H1 (cell line): Measurements from ENCODE around the gene METTL1. TPM values are rescaled to one million over a fixed set of nuclear protein-coding genes. Genes with fewer than 3 reads are reported as not detected.

Source experiments
- CTCF ChIA-PET: fragments of 300-600 bp; sonication (Branson Sonifier 250); formaldehyde crosslinking; loops from one replicate; lab custom pipeline; 2021; ENCODE audit not compliant: partially characterized antibody; lab: Charles Lee
- POLR2A ChIA-PET: fragments of 300-600 bp; sonication (Branson Sonifier 250); formaldehyde crosslinking; loops from one replicate; lab custom pipeline; 2021; ENCODE audit warnings: inconsistent platforms; ENCODE audit not compliant: partially characterized antibody; lab: Charles Lee
- DNase-seq, 2 experiments: peaks; one replicate each; pipeline versions ENCODE4 v3.0.0 to v3.0.0-alpha.2; 2010 to 2022; ENCODE audit warnings: low spot score in 2 of 2, low read depth in 1 of 2, mixed read lengths in 1 of 2
- FAIRE-seq: peaks from 2 replicates; lab custom pipeline; 2011; peaks lifted over from hg19 to GRCh38; lab: Jason Lieb, UNC
- H2AFZ ChIP-seq: 2 replicates; pipeline ENCODE4 v1.8.1; 2012; ENCODE audit warnings: low read length, inconsistent platforms
- H2AK5ac ChIP-seq: 2 replicates; pipeline ENCODE4 v1.6.1; 2013; ENCODE audit warnings: low read depth, low read length
- H2BK120ac ChIP-seq: replicated peaks from 2 replicates; pipeline ENCODE3; 2013; ENCODE audit warnings: low read depth, low read length, inconsistent platforms
- H2BK12ac ChIP-seq: 2 replicates; pipeline ENCODE4 v1.6.1; 2013; ENCODE audit warnings: low read depth, low read length
- H2BK15ac ChIP-seq: 2 replicates; pipeline ENCODE4 v1.6.1; 2013; ENCODE audit warnings: low read length
- H2BK20ac ChIP-seq: 2 replicates; pipeline ENCODE4 v1.6.1; 2013; ENCODE audit warnings: low read length
- H2BK5ac ChIP-seq: 2 replicates; pipeline ENCODE4 v1.6.1; 2013; ENCODE audit warnings: low read depth, low read length
- H3K14ac ChIP-seq: 2 replicates; pipeline ENCODE4 v1.6.1; 2013; ENCODE audit warnings: inconsistent platforms; ENCODE audit not compliant: insufficient read length
- H3K18ac ChIP-seq: 2 replicates; pipeline ENCODE4 v1.6.1; 2013; ENCODE audit warnings: low read length; ENCODE audit errors: extremely low read depth
- H3K23ac ChIP-seq: 2 replicates; pipeline ENCODE4 v1.6.1; 2013; ENCODE audit warnings: inconsistent platforms; ENCODE audit not compliant: insufficient read length
- H3K23me2 ChIP-seq: 2 replicates; pipeline ENCODE4 v1.6.1; 2013; ENCODE audit warnings: low read depth, low read length
- H3K27ac ChIP-seq: 2 replicates; pipeline ENCODE4 v1.6.1; 2011; ENCODE audit warnings: low read depth, low read length, inconsistent platforms
- H3K27me3 ChIP-seq, 4 experiments: replicated peaks in 1 of 4; 1 replicate in 1 of 4; 2 replicates in 3 of 4; pipeline versions ENCODE4 v1.6.1 to v1.8.1; 2011 to 2013; ENCODE audit warnings: low read length in 3 of 4, mild to moderate bottlenecking in 3 of 4, inconsistent platforms in 2 of 4, mixed read lengths in 2 of 4, moderate library complexity in 1 of 4; ENCODE audit not compliant: control insufficient read depth in 3 of 4, insufficient read depth in 3 of 4; ENCODE audit errors: extremely low read depth in 1 of 4
- H3K36me3 ChIP-seq, 4 experiments: 2 replicates each; pipeline versions ENCODE4 v1.6.1 to v1.8.1; 2011 to 2013; ENCODE audit warnings: mild to moderate bottlenecking in 4 of 4, low read length in 3 of 4, moderate library complexity in 2 of 4, control low read depth in 1 of 4, inconsistent platforms in 1 of 4; ENCODE audit not compliant: insufficient read depth in 4 of 4, control insufficient read depth in 2 of 4
- H3K4ac ChIP-seq: replicated peaks from 2 replicates; pipeline ENCODE3; 2013; ENCODE audit warnings: low read length, low read depth, mixed read lengths, inconsistent platforms; ENCODE audit not compliant: insufficient read length
- H3K4me1 ChIP-seq, 4 experiments: replicated peaks in 1 of 4; 1 replicate in 1 of 4; 2 replicates in 3 of 4; pipeline versions ENCODE4 v1.6.1 to v1.8.1; 2011 to 2013; ENCODE audit warnings: low read length in 3 of 4, inconsistent platforms in 2 of 4, mixed read lengths in 1 of 4; ENCODE audit not compliant: insufficient read depth in 4 of 4, control insufficient read depth in 3 of 4
- H3K4me2 ChIP-seq, 2 experiments: 2 replicates each; pipeline versions ENCODE4 v1.6.1 to v1.8.1; 2011 to 2013; ENCODE audit warnings: low read depth in 2 of 2, low read length in 2 of 2, control low read depth in 1 of 2, inconsistent platforms in 1 of 2, mild to moderate bottlenecking in 1 of 2; ENCODE audit not compliant: insufficient read depth in 1 of 2
- H3K4me3 ChIP-seq, 4 experiments: fragments of 200-600, 300-600 bp in 1 of 4; sonication (generic), shearing (Covaris generic), sonication (Bioruptor Twin) in 1 of 4; 2 replicates each; pipeline versions ENCODE4 v1.5.1 to v1.8.1; 2011 to 2016; ENCODE audit warnings: low read length in 4 of 4, low read depth in 3 of 4, control low read depth in 2 of 4, inconsistent platforms in 2 of 4, mild to moderate bottlenecking in 2 of 4, mixed read lengths in 1 of 4, moderate library complexity in 1 of 4; ENCODE audit not compliant: insufficient read depth in 2 of 4; ENCODE audit errors: extremely low read depth in 1 of 4
- H3K56ac ChIP-seq: replicated peaks from 2 replicates; pipeline ENCODE3; 2013; ENCODE audit warnings: low read depth, mild to moderate bottlenecking, mixed read lengths, low read length, inconsistent platforms; ENCODE audit not compliant: insufficient read length
- H3K79me1 ChIP-seq: 2 replicates; pipeline ENCODE4 v1.6.1; 2013; ENCODE audit warnings: low read depth, low read length, control low read depth
- H3K79me2 ChIP-seq, 2 experiments: 2 replicates each; pipeline versions ENCODE4 v1.6.1 to v1.8.1; 2012 to 2013; ENCODE audit warnings: low read length in 2 of 2, mild to moderate bottlenecking in 2 of 2, inconsistent platforms in 1 of 2; ENCODE audit not compliant: insufficient read depth in 2 of 2, control insufficient read depth in 1 of 2
- H3K9ac ChIP-seq, 4 experiments: replicated peaks in 1 of 4; 1 replicate in 1 of 4; 2 replicates in 3 of 4; pipeline versions ENCODE4 v1.6.1 to v1.8.1; 2011 to 2013; ENCODE audit warnings: low read depth in 3 of 4, low read length in 3 of 4, control low read depth in 2 of 4, mild to moderate bottlenecking in 2 of 4, moderate library complexity in 2 of 4, inconsistent platforms in 1 of 4; ENCODE audit errors: extremely low read depth in 1 of 4
- H3K9me3 ChIP-seq, 2 experiments: 2 replicates each; pipeline versions ENCODE4 v1.6.1 to v1.8.1; 2012 to 2013; ENCODE audit warnings: mild to moderate bottlenecking in 2 of 2, moderate library complexity in 2 of 2, control low read depth in 1 of 2, inconsistent platforms in 1 of 2, low read depth in 1 of 2, low read length in 1 of 2, mixed read lengths in 1 of 2; ENCODE audit not compliant: insufficient read depth in 2 of 2
- H4K20me1 ChIP-seq, 2 experiments: replicated peaks in 1 of 2; 2 replicates each; pipeline versions ENCODE3 to v1.8.1; 2011 to 2013; ENCODE audit warnings: inconsistent platforms in 2 of 2, low read length in 2 of 2, mild to moderate bottlenecking in 1 of 2; ENCODE audit not compliant: insufficient read depth in 2 of 2, control insufficient read depth in 1 of 2
- H4K5ac ChIP-seq: 2 replicates; pipeline ENCODE4 v1.6.1; 2013; ENCODE audit warnings: low read length, low read depth, mixed read lengths, inconsistent platforms; ENCODE audit not compliant: insufficient read length
- H4K8ac ChIP-seq: 2 replicates; pipeline ENCODE4 v1.8.0; 2013; ENCODE audit warnings: mild to moderate bottlenecking, moderate library complexity, low read length, inconsistent platforms; ENCODE audit not compliant: insufficient read depth; ENCODE audit errors: extremely low read depth
- H4K91ac ChIP-seq: replicated peaks from 2 replicates; pipeline ENCODE3; 2013; ENCODE audit warnings: low read length, mixed read lengths, inconsistent platforms; ENCODE audit not compliant: insufficient read length
- KDM1A ChIP-seq: fragments of 200-600, 300-600 bp; sonication (generic); IDR thresholded peaks from 2 replicates; pipeline ENCODE4 v1.7.1; 2016; ENCODE audit warnings: mild to moderate bottlenecking, low read length, borderline replicate concordance
- MAFK ChIP-seq: IDR thresholded peaks from 2 replicates; pipeline ENCODE4 v1.6.1; 2012; ENCODE audit warnings: low read depth, mild to moderate bottlenecking, improper control_type of control experiment, low read length
- NRF1 ChIP-seq: IDR thresholded peaks from 2 replicates; pipeline ENCODE4 v1.6.1; 2011; ENCODE audit warnings: mild to moderate bottlenecking, low read depth, low read length, improper control_type of control experiment
- SAP30 ChIP-seq: fragments of 300-600 bp; sonication (generic); IDR thresholded peaks from 2 replicates; pipeline ENCODE4 v1.7.1; 2012; ENCODE audit warnings: low read length, moderate library complexity, mild to moderate bottlenecking, inconsistent platforms; ENCODE audit not compliant: insufficient read depth, insufficient replicate concordance
- SP2 ChIP-seq: IDR thresholded peaks from 2 replicates; pipeline ENCODE4 v1.6.1; 2012; ENCODE audit warnings: mild to moderate bottlenecking, low read length, inconsistent platforms
- TBP ChIP-seq: IDR thresholded peaks from 2 replicates; pipeline ENCODE4 v1.6.1; 2011; ENCODE audit warnings: low read depth, low read length, improper control_type of control experiment
- WGBS, 2 experiments: shearing (Covaris generic) in 1 of 2; methylation state at CpG; one replicate each; pipeline versions ENCODE4 v1.1.6 to v1.1.7; 2013 to 2015; ENCODE audit warnings: low lambda C conversion rate in 2 of 2, mixed read lengths in 2 of 2, inconsistent platforms in 1 of 2, low coverage in 1 of 2, missing lambda C conversion rate in 1 of 2; ENCODE audit not compliant: insufficient replicate concordance in 2 of 2, insufficient coverage in 1 of 2, insufficient read length in 1 of 2; ENCODE audit errors: extremely low coverage in 1 of 2, missing lambda C conversion rate in 1 of 2; 5-methylcytosine and 5-hydroxymethylcytosine counted together
- polyA plus RNA-seq, 7 experiments: library from polyadenylated mRNA; depleted of rRNA in 3 of 7; stranded (reverse) in 5 of 7; unstranded in 2 of 7; fragments of >200 nt in 5 of 7; fragments of 200-250 nt in 2 of 7; gene quantifications; 1 replicate in 5 of 7; 2 replicates in 1 of 7; 4 replicates in 1 of 7; pipeline versions ENCODE4 v1.2.1 to v1.2.3, GENCODE V29; 2011 to 2013; ENCODE audit warnings: missing spikeins in 2 of 7, mixed read lengths in 2 of 7
- total RNA-seq: library from RNA; stranded (reverse); fragmentation: NEBNext Ultra II Directional; extraction: Animal tissue kit (Norgen Biotek cat#: 25700); gene quantifications from 2 replicates; pipeline ENCODE4 v1.2.1, GENCODE V29; 2021
- TF ChIP-seq, protein P1 (sequence below): IDR thresholded peaks from 2 replicates; pipeline ENCODE4 v1.6.1; 2012; ENCODE audit warnings: inconsistent platforms

METTL1 gene
- total and polyA plus RNA-seq, 2 of the 8 experiments (the other 6 are each of a cell fraction or from before 2014, with no cell fraction given), result 40.5 to 46.0 TPM

DNA sequence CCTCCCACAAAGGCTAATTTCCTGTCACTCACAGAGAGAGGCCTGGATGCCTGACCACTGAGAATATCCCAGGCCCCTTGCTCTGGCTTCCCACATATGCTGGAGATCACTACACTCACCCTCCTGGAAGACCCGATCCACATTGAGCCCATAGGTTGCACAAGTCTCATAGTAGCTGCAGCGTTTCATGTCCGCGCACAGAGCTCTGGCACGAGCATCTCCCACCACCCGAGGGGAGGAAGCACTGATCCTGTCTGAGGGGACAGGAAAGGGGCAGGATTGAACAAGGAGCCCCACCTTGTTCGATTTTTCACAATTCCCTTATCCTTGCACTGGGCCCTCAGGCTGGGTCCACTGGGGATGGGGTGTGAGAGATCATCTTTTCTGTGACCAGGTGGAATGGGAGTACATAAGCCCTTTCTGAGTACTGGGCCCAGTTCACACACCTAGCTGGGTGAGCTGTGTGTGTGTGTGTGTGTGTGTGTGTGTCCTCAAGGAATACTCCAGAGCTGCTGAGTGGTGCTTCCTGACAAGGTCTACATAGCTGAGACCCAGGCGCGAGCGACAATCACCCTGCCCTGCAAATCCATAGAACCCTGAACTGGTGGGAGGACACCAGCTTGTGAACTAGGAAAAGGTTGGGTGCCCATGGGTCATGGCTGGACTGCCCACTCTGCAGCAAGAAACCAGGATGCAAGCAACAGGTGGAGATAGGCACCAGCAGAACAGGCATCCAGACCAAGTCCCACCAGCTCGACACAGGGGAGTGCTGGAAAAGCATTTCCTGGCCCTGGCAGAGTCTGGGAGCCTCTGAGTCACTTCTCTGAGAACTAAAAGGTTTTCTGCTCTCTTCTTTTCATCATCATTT lies 38.9 kb downstream of the METTL1 start:
- Histone ChIP-seq H3K79me2 (no peaks in the 10 kb centered on the region), H3K9me3 (no peaks in the 10 kb centered on the region; a peak in 1 of 4 replicates), H3K79me1 (no peaks in the 10 kb centered on the region), H2BK20ac (no peak overlapping the region), H3K56ac (no peak overlapping the region), H2AFZ (no peak overlapping the region)
- no peak for TF ChIP-seq KDM1A
- TF ChIP-seq, protein P1, sequence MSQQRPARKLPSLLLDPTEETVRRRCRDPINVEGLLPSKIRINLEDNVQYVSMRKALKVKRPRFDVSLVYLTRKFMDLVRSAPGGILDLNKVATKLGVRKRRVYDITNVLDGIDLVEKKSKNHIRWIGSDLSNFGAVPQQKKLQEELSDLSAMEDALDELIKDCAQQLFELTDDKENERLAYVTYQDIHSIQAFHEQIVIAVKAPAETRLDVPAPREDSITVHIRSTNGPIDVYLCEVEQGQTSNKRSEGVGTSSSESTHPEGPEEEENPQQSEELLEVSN, result no peak
- no peak for TF ChIP-seq SAP30
- TF ChIP-seq TBP, result no peak
- TF ChIP-seq SP2, result no peak
- TF ChIP-seq NRF1, result no peak
- TF ChIP-seq MAFK, result no peak
- TF ChIP-seq, all 59 proteins: peak for 0
- Histone ChIP-seq H4K91ac (no peak overlapping the region), H2BK15ac (no peak overlapping the region), H3K4me2 (no peak overlapping the region), H3K36me3 (peaks cover 0 to 5% (median 0%) of the 10 kb centered on the region in 4 experiments; a peak in 1 of 8 replicates), H3K14ac (no peak overlapping the region), H4K5ac (no peak overlapping the region), H3K4me3 (no peak overlapping the region), H3K23ac (no peak overlapping the region), H3K18ac (no peak overlapping the region), H2BK120ac (no peak overlapping the region), H3K9ac (no peak overlapping the region), H3K4ac (no peak overlapping the region), H2BK5ac (no peak overlapping the region), H3K4me1 (peaks cover 6 to 20% (median 10%) of the 10 kb centered on the region in 4 experiments; a peak in 6 of 7 replicates), H3K27ac (no peak overlapping the region), H2AK5ac (no peak overlapping the region), H3K23me2 (no peaks in the 10 kb centered on the region; the same call in 1 of the 2 replicates), H2BK12ac (no peak overlapping the region), H3K27me3 (peaks cover 36 to 96% (median 80%) of the 10 kb centered on the region in 4 experiments), H4K20me1 (peaks cover 0 to 17% of the 10 kb centered on the region in 2 experiments), H4K8ac (no peak overlapping the region)
- DNase-seq (no peak), FAIRE-seq (no peak)
- ChIA-PET POLR2A (interaction anchor here (0.9 to 3.4 kb wide), 4 partner anchors 9 to 113 kb away, joined by 4 to 10 read pairs (median 5); partner anchors contain the start of gene TSPAN31), CTCF (interaction anchor here (0.5 to 11.2 kb wide), 15 partner anchors 9 to 272 kb away, joined by 3 to 149 read pairs (median 4); partner anchors contain the start of genes B4GALNT1 and TSPAN31)
- 90% methylated on average over 11 of the region's 11 CpGs; no CpG with 5 or more reads in 1 of the 2 experiments for WGBS, 2 experiments
